ENCODE data around the gene ARHGAP24. TPM values are rescaled to one million over a fixed set of nuclear protein-coding genes. Genes with fewer than 3 reads are reported as not detected.

ARHGAP24 gene
- total and polyA plus RNA-seq, 2 experiments from 2014 or later: 0.21 to 0.36 TPM

- no peak for TF ChIP-seq CTCF (conservative IDR thresholded peaks at IDR 0.05; ENCODE audit: low read depth in 2 of 2)
- no peak for TF ChIP-seq POLR2AphosphoS5 (IDR thresholded peaks at IDR 0.05; ENCODE audit: low read depth)
Observed at GRCh38 chr4:85431156-85431555, 43.8 kb upstream of the ARHGAP24 start (continued).

- Mint-ChIP-seq H3K4me1 (peaks cover 9% of the 10 kb centered on the region; the same call in 2 of the 3 replicates), H3K27ac (no peak overlapping the region), H3K9me3 (no peaks in the 10 kb centered on the region; the same call in 2 of the 3 replicates), H3K27me3 (ENCODE audit: insufficient read depth, low read depth, poor library complexity) (peaks cover 2% of the 10 kb centered on the region), H3K36me3 (ENCODE audit: low read depth) (no peaks in the 10 kb centered on the region), H3K4me3 (no peak overlapping the region)
- Histone ChIP-seq H3K27me3 (ENCODE audit: insufficient read depth) (no peaks in the 10 kb centered on the region), H3K36me3 (ENCODE audit: insufficient read depth) (no peaks in the 10 kb centered on the region), H3K4me1 (ENCODE audit: insufficient read depth) (no peaks in the 10 kb centered on the region), H4K20me1 (replicated peaks; ENCODE audit: insufficient read depth) (no peaks in the 10 kb centered on the region), H3K4me3 (no peak overlapping the region), H3K27ac (ENCODE audit: low read depth) (no peak overlapping the region), H3K9me2 (ENCODE audit: insufficient read depth) (no peaks in the 10 kb centered on the region; the same call in 1 of the 2 replicates), H3F3A (replicated peaks; ENCODE audit: low read depth) (no peaks in the 10 kb centered on the region), H3K79me2 (replicated peaks; ENCODE audit: insufficient read depth) (no peaks in the 10 kb centered on the region), H3K4me2 (no peak overlapping the region), H2AFZ (peak overlapping the region; percentile 16; the same call in 1 of the 2 replicates)
- TF ChIP-seq ZNF462 (CRISPR knock-in tag; IDR thresholded peaks at IDR 0.05): no peak
- no peak for TF ChIP-seq REST (IDR thresholded peaks at IDR 0.05; ENCODE audit: unreplicated experiment)
- no peak for TF ChIP-seq NANOG (IDR thresholded peaks at IDR 0.05; ENCODE audit: borderline replicate concordance)
- no peak for TF ChIP-seq ZNF331 (CRISPR knock-in tag; IDR thresholded peaks at IDR 0.05; ENCODE audit: low read depth)
- no peak for TF ChIP-seq EZH2phosphoT487 (IDR thresholded peaks at IDR 0.05; ENCODE audit: unreplicated experiment)
- TF ChIP-seq EZH2 (IDR thresholded peaks at IDR 0.05; ENCODE audit: low read depth, unreplicated experiment): no peak
- no peak for TF ChIP-seq ETS1 (IDR thresholded peaks at IDR 0.05)
- TF ChIP-seq JUNB (IDR thresholded peaks at IDR 0.05; ENCODE audit: unreplicated experiment): no peak
- TF ChIP-seq STAT1 (IDR thresholded peaks at IDR 0.05; ENCODE audit: unreplicated experiment): no peak
- no peak for TF ChIP-seq CREB1 (CRISPR knock-in tag; IDR thresholded peaks at IDR 0.05; ENCODE audit: low read depth)
- no peak for TF ChIP-seq ZNF114 (CRISPR knock-in tag; IDR thresholded peaks at IDR 0.05)
- DNase-seq (ENCODE audit: low spot score) (no peak), ATAC-seq (no peak)
Observed at GRCh38 chr4:85431881-85432485, 43.0 kb upstream of the ARHGAP24 start.
